GM19351 (cell line): ENCODE measurements around the gene STARD3NL.

ENCODE experiments used
- ATAC-seq: cut with Tn5 transposase; IDR thresholded peaks from one replicate; pipeline ENCODE4 v1.9.1; 2021; ENCODE audit warnings: mild to moderate bottlenecking, moderate library complexity; ENCODE audit not compliant: unreplicated experiment

The STARD3NL gene

GRCh38 chr7:38182450-38182849, 4.4 kb downstream of the STARD3NL start:
- ATAC-seq, result no peak

GRCh38 chr7:38185395-38186307, 7.6 kb downstream of the STARD3NL start:
- no peak for ATAC-seq

GRCh38 chr7:38186593-38187314, 8.7 kb downstream of the STARD3NL start:
- no peak for ATAC-seq

- ATAC-seq, result peak; percentile 90
These were observed 9.9 kb downstream of the STARD3NL start for GRCh38 chr7:38187794-38188440.

GRCh38 chr7:38189231-38189938, 11.3 kb downstream of the STARD3NL start:
- ATAC-seq, result no peak

- ATAC-seq, result no peak
These were observed 12.0 kb downstream of the STARD3NL start for GRCh38 chr7:38190011-38190410.

- no peak for ATAC-seq
These were observed 13.7 kb downstream of the STARD3NL start for GRCh38 chr7:38191791-38192190.

- ATAC-seq, result no peak
These were observed 14.3 kb downstream of the STARD3NL start for GRCh38 chr7:38192327-38192726.

GRCh38 chr7:38195804-38196595, 18.0 kb downstream of the STARD3NL start:
- no peak for ATAC-seq

GRCh38 chr7:38198366-38198765, 20.3 kb downstream of the STARD3NL start:
- no peak for ATAC-seq

GRCh38 chr7:38199154-38199553, 21.1 kb downstream of the STARD3NL start:
- no peak for ATAC-seq

GRCh38 chr7:38199782-38200181, 21.7 kb downstream of the STARD3NL start:
- no peak for ATAC-seq

- ATAC-seq, result no peak
These were observed 28.0 kb downstream of the STARD3NL start for GRCh38 chr7:38206071-38206470.

GRCh38 chr7:38207843-38208242, 29.8 kb downstream of the STARD3NL start:
- ATAC-seq, result no peak

- ATAC-seq, result no peak
These were observed 33.4 kb downstream of the STARD3NL start for GRCh38 chr7:38211486-38211885.

GRCh38 chr7:38211940-38212339, 33.9 kb downstream of the STARD3NL start:
- no peak for ATAC-seq

GRCh38 chr7:38215115-38215514, 37.1 kb downstream of the STARD3NL start:
- ATAC-seq, result no peak

- peak; percentile 97 for ATAC-seq
These were observed 38.0 kb downstream of the STARD3NL start for GRCh38 chr7:38215735-38216670.

GRCh38 chr7:38217672-38218071, 39.6 kb downstream of the STARD3NL start:
- ATAC-seq, result no peak
